Activated T-helper 17 cell treated with anti-CD3 and anti-CD28 coated beads, Interleukin-2, amount 50 U/mL, for 72 hours (primary cell): ENCODE measurements around the gene EXOC6B. TPM values are rescaled to one million over a fixed set of nuclear protein-coding genes. Genes with fewer than 3 reads are reported as not detected.
A peak's percentile ranks its signal among the peaks of the same experiment; 100 is the strongest.

Source experiments
- ATAC-seq: fragments of 150-1000 bp; cut with Tn5 transposase; replicated peaks from 2 replicates; pipeline ENCODE4 v1.10.0; 2021; ENCODE audit warnings: mild to moderate bottlenecking, moderate library complexity
- H3K27ac Mint-ChIP-seq: one replicate; pipeline ENCODE4 v1.8.0; 2022; ENCODE audit warnings: mixed read lengths
- H3K27me3 Mint-ChIP-seq: one replicate; pipeline ENCODE4 v1.8.0; 2022; ENCODE audit warnings: mixed read lengths
- H3K36me3 Mint-ChIP-seq: one replicate; pipeline ENCODE4 v1.8.0; 2022; ENCODE audit warnings: low read depth, mild to moderate bottlenecking, mixed read lengths
- H3K4me1 Mint-ChIP-seq: one replicate; pipeline ENCODE4 v1.8.0; 2022; ENCODE audit warnings: mixed read lengths
- H3K4me3 Mint-ChIP-seq: one replicate; pipeline ENCODE4 v1.8.0; 2022; ENCODE audit warnings: mild to moderate bottlenecking, mixed read lengths
- H3K9me3 Mint-ChIP-seq: one replicate; pipeline ENCODE4 v1.8.0; 2022; ENCODE audit warnings: mixed read lengths
- total RNA-seq, 2 donors: library from RNA; stranded (reverse); gene quantifications; one replicate each; pipeline ENCODE4 v1.2.3, GENCODE V29; 2022

Gene EXOC6B
- total RNA-seq, 2 donors from 2014 or later, result 12.1 to 12.8 TPM

GRCh38 chr2:72789241-72789640 lies 36.6 kb downstream of the EXOC6B start:
- H3K27ac Mint-ChIP-seq, result no peak overlapping the region
- no peaks in the 10 kb centered on the region for H3K27me3 Mint-ChIP-seq
- H3K9me3 Mint-ChIP-seq, result peaks cover 5% of the 10 kb centered on the region
- ATAC-seq, result no peak
- H3K4me3 Mint-ChIP-seq, result no peak overlapping the region
- H3K4me1 Mint-ChIP-seq, result peaks cover 8% of the 10 kb centered on the region
- no peaks in the 10 kb centered on the region for H3K36me3 Mint-ChIP-seq

- Mint-ChIP-seq H3K9me3 (peaks cover 5% of the 10 kb centered on the region), H3K4me3 (no peak overlapping the region), H3K4me1 (peaks cover 4% of the 10 kb centered on the region), H3K36me3 (no peaks in the 10 kb centered on the region), H3K27ac (no peak overlapping the region), H3K27me3 (no peaks in the 10 kb centered on the region)
- ATAC-seq, result no peak
Observed at GRCh38 chr2:72788756-72789155, 37.1 kb downstream of the EXOC6B start.

GRCh38 chr2:72785517-72785916 lies 40.3 kb downstream of the EXOC6B start:
- no peaks in the 10 kb centered on the region for H3K4me1 Mint-ChIP-seq
- no peaks in the 10 kb centered on the region for H3K27me3 Mint-ChIP-seq
- H3K36me3 Mint-ChIP-seq, result no peaks in the 10 kb centered on the region
- H3K4me3 Mint-ChIP-seq, result no peak overlapping the region
- ATAC-seq, result no peak
- no peaks in the 10 kb centered on the region for H3K9me3 Mint-ChIP-seq
- no peak overlapping the region for H3K27ac Mint-ChIP-seq

GRCh38 chr2:72782520-72782919 lies 43.3 kb downstream of the EXOC6B start:
- H3K9me3 Mint-ChIP-seq, result no peaks in the 10 kb centered on the region
- H3K36me3 Mint-ChIP-seq, result no peaks in the 10 kb centered on the region
- H3K27ac Mint-ChIP-seq, result no peak overlapping the region
- H3K4me1 Mint-ChIP-seq, result peaks cover 8% of the 10 kb centered on the region
- ATAC-seq, result no peak
- H3K27me3 Mint-ChIP-seq, result no peaks in the 10 kb centered on the region
- no peak overlapping the region for H3K4me3 Mint-ChIP-seq

GRCh38 chr2:72781480-72781879 lies 44.4 kb downstream of the EXOC6B start:
- Mint-ChIP-seq H3K9me3 (no peaks in the 10 kb centered on the region), H3K27me3 (no peaks in the 10 kb centered on the region), H3K27ac (no peak overlapping the region), H3K4me1 (peaks cover 8% of the 10 kb centered on the region), H3K4me3 (no peak overlapping the region), H3K36me3 (no peaks in the 10 kb centered on the region)
- ATAC-seq, result no peak

GRCh38 chr2:72780477-72780876 lies 45.4 kb downstream of the EXOC6B start:
- H3K27ac Mint-ChIP-seq, result no peak overlapping the region
- H3K9me3 Mint-ChIP-seq, result no peaks in the 10 kb centered on the region
- no peaks in the 10 kb centered on the region for H3K36me3 Mint-ChIP-seq
- ATAC-seq, result no peak
- peaks cover 8% of the 10 kb centered on the region for H3K4me1 Mint-ChIP-seq
- no peak overlapping the region for H3K4me3 Mint-ChIP-seq
- H3K27me3 Mint-ChIP-seq, result no peaks in the 10 kb centered on the region

GRCh38 chr2:72779495-72779894 lies 46.3 kb downstream of the EXOC6B start:
- no peaks in the 10 kb centered on the region for H3K9me3 Mint-ChIP-seq
- H3K4me1 Mint-ChIP-seq, result peaks cover 8% of the 10 kb centered on the region
- no peak overlapping the region for H3K27ac Mint-ChIP-seq
- no peaks in the 10 kb centered on the region for H3K36me3 Mint-ChIP-seq
- no peak overlapping the region for H3K4me3 Mint-ChIP-seq
- no peaks in the 10 kb centered on the region for H3K27me3 Mint-ChIP-seq
- ATAC-seq, result no peak

GRCh38 chr2:72778410-72778809 lies 47.4 kb downstream of the EXOC6B start:
- Mint-ChIP-seq H3K4me3 (no peak overlapping the region), H3K4me1 (peaks cover 8% of the 10 kb centered on the region), H3K27ac (no peak overlapping the region), H3K36me3 (no peaks in the 10 kb centered on the region), H3K27me3 (no peaks in the 10 kb centered on the region), H3K9me3 (no peaks in the 10 kb centered on the region)
- ATAC-seq, result peak; percentile 80

GRCh38 chr2:72770879-72771461 lies 54.9 kb downstream of the EXOC6B start:
- H3K36me3 Mint-ChIP-seq, result no peaks in the 10 kb centered on the region
- ATAC-seq, result peak; percentile 38
- no peaks in the 10 kb centered on the region for H3K9me3 Mint-ChIP-seq
- H3K27ac Mint-ChIP-seq, result no peak overlapping the region
- no peaks in the 10 kb centered on the region for H3K27me3 Mint-ChIP-seq
- no peaks in the 10 kb centered on the region for H3K4me1 Mint-ChIP-seq
- no peak overlapping the region for H3K4me3 Mint-ChIP-seq

GRCh38 chr2:72765997-72766609 lies 59.7 kb downstream of the EXOC6B start:
- Mint-ChIP-seq H3K36me3 (peaks cover 16% of the 10 kb centered on the region), H3K4me3 (no peak overlapping the region), H3K9me3 (no peaks in the 10 kb centered on the region), H3K4me1 (no peaks in the 10 kb centered on the region), H3K27ac (no peak overlapping the region), H3K27me3 (no peaks in the 10 kb centered on the region)
- no peak for ATAC-seq

GRCh38 chr2:72762276-72762675 lies 63.6 kb downstream of the EXOC6B start:
- no peak for ATAC-seq
- Mint-ChIP-seq H3K27me3 (no peaks in the 10 kb centered on the region), H3K27ac (no peak overlapping the region), H3K36me3 (peaks cover 34% of the 10 kb centered on the region), H3K4me3 (no peak overlapping the region), H3K4me1 (no peaks in the 10 kb centered on the region), H3K9me3 (no peaks in the 10 kb centered on the region)

- Mint-ChIP-seq H3K27me3 (no peaks in the 10 kb centered on the region), H3K4me1 (no peaks in the 10 kb centered on the region), H3K27ac (no peak overlapping the region), H3K36me3 (peaks cover 34% of the 10 kb centered on the region), H3K9me3 (no peaks in the 10 kb centered on the region), H3K4me3 (no peak overlapping the region)
- no peak for ATAC-seq
Observed at GRCh38 chr2:72759755-72760154, 66.1 kb downstream of the EXOC6B start.

- Mint-ChIP-seq H3K9me3 (no peaks in the 10 kb centered on the region), H3K27ac (no peak overlapping the region), H3K36me3 (peaks cover 27% of the 10 kb centered on the region), H3K27me3 (no peaks in the 10 kb centered on the region), H3K4me1 (no peaks in the 10 kb centered on the region), H3K4me3 (no peak overlapping the region)
- no peak for ATAC-seq
Observed at GRCh38 chr2:72757177-72757775, 68.6 kb downstream of the EXOC6B start.

- Mint-ChIP-seq H3K4me3 (no peak overlapping the region), H3K36me3 (peaks cover 15% of the 10 kb centered on the region), H3K27me3 (no peaks in the 10 kb centered on the region), H3K9me3 (no peaks in the 10 kb centered on the region), H3K4me1 (no peaks in the 10 kb centered on the region), H3K27ac (no peak overlapping the region)
- ATAC-seq, result no peak
Observed at GRCh38 chr2:72755647-72756423, 70.0 kb downstream of the EXOC6B start.
